Ovary (tissue), 3 donors: ENCODE data around the gene VPS41.

Experiments used
- EP300 ChIP-seq: sonication (generic); formaldehyde crosslinking; IDR thresholded peaks from one replicate; pipeline ENCODE4 v1.6.1; 2017; ENCODE audit warnings: antibody characterized with exemption
- TF ChIP-seq, protein P1 (sequence below), 3 donors: fragments of 450-650 bp in 2 of 3; fragments of 200-600 bp in 1 of 3; IDR thresholded peaks; one replicate each; pipeline versions ENCODE4 v1.5.1 to v1.8.0; 2016 to 2022; ENCODE audit warnings: antibody characterized with exemption in 3 of 3, mild to moderate bottlenecking in 1 of 3
- donor health status: DM: no; HTN: no; CAD: no.

DNA sequence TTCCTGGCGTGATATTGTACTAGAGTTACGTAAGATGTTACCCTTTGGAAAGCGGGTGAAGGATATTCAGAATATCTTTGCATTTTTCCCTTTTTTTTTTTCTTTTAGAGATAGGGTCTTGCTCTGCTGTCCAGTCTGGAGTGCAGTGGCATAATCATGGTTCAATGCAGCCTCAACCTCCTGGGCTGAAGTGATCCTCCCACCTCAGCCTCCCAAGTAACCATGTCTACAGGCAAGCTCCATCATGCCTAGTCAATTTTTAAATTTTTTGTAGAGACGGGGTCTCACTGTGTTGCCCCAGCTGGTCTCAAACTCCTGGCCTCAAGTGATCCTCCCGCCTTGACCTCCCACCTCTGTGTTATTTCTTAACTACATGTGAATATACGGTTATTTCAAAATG, 18.4 kb downstream of the VPS41 start:
- TF ChIP-seq, protein P1, sequence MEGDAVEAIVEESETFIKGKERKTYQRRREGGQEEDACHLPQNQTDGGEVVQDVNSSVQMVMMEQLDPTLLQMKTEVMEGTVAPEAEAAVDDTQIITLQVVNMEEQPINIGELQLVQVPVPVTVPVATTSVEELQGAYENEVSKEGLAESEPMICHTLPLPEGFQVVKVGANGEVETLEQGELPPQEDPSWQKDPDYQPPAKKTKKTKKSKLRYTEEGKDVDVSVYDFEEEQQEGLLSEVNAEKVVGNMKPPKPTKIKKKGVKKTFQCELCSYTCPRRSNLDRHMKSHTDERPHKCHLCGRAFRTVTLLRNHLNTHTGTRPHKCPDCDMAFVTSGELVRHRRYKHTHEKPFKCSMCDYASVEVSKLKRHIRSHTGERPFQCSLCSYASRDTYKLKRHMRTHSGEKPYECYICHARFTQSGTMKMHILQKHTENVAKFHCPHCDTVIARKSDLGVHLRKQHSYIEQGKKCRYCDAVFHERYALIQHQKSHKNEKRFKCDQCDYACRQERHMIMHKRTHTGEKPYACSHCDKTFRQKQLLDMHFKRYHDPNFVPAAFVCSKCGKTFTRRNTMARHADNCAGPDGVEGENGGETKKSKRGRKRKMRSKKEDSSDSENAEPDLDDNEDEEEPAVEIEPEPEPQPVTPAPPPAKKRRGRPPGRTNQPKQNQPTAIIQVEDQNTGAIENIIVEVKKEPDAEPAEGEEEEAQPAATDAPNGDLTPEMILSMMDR (IDR thresholded peaks at IDR 0.05), result no peak
- no peak for TF ChIP-seq EP300
